Measurements from ENCODE around the gene USP48.

USP48 gene

DNA sequence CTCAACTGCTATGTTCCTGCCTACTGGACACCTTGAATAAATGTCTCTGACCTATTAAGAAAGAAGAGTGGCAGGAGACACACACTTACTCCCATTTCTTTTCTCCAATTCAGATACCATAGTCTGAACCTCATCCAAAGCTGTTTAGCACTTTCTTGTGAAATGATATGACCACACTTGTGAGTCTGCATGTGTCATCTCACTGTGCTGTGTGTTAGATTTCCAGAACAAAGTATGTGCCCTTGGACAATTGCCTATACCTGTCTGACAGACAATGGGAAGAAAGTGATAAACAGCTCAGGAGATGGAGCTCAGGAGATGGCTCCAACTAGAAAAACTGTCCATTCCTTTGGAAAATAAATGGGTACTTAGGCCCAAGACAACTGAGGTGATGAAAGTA, 48.4 kb downstream of the USP48 start:
- Histone ChIP-seq H3K4me1 (ENCODE audit: control insufficient read depth, insufficient read depth, low read length) (no peaks in the 10 kb centered on the region), H3K36me3 (ENCODE audit: insufficient read depth, low read length) (peaks cover 46% of the 10 kb centered on the region), H3K9me3 (replicated peaks; ENCODE audit: low read length) (no peaks in the 10 kb centered on the region), H3K9ac (ENCODE audit: low read depth, low read length) (no peak overlapping the region), H3K4me3 (ENCODE audit: low read length) (no peak overlapping the region), H3K27me3 (ENCODE audit: control insufficient read depth, insufficient read depth, low read length) (no peaks in the 10 kb centered on the region), H3K4me2 (ENCODE audit: low read length) (no peak overlapping the region)

DNA sequence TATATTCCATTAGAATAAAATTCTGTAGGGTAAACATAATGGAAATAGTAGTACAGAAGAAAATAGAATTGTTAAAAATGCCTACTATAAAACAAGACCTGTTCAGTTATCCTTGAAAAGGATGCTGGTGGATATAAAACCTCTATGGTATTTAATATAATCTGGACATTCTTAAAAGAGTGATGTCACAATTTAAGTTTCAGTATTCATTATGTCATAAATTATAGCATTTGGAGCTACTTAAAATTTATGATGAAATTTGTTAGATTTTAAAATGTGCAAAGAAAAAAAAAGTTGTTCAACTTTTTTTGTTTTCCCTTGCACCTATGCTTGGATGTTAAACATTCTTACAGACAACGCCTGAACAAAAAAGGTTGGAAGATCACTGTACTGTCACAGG, 50.3 kb downstream of the USP48 start:
- no peaks in the 10 kb centered on the region for H3K9me3 ChIP-seq (replicated peaks; ENCODE audit: low read length)
- peaks cover 53% of the 10 kb centered on the region for H3K36me3 ChIP-seq (ENCODE audit: insufficient read depth, low read length)
- no peak overlapping the region for H3K4me2 ChIP-seq (ENCODE audit: low read length)
- H3K9ac ChIP-seq (ENCODE audit: low read depth, low read length): no peak overlapping the region
- H3K4me1 ChIP-seq (ENCODE audit: control insufficient read depth, insufficient read depth, low read length): no peaks in the 10 kb centered on the region
- H3K27me3 ChIP-seq (ENCODE audit: control insufficient read depth, insufficient read depth, low read length): no peaks in the 10 kb centered on the region
- no peak overlapping the region for H3K4me3 ChIP-seq (ENCODE audit: low read length)

DNA sequence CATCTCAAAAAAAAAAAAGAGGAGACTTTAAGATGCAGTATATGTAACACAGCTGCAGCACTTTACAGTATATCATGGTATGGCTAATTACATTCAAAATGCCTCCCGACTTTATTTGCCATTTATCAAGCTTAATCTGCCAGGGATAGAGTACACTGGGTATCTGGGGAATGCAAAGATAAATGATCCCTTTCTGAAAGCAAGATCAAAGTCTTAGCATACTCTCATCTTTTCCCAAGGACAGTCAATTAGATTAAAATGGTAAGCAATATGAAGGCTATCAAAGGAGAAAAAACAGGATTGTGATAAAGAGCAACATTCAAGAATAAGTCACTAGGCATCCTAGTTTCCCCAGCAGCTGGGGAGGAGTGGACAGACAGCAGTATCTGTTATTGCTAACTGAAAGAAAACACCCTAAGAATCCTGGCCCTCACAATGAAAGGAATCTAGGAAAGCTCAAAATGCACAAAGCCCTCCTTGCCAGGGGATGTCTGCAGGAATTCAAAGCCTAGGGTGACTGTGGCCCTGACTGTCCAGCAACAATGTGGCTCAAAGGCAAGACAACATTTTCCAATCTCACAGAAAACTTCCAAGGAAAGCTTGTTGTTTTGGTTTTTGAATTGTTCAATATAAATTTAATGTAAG, 57.1 kb downstream of the USP48 start:
- Histone ChIP-seq H3K9me3 (replicated peaks; ENCODE audit: low read length) (no peaks in the 10 kb centered on the region), H3K9ac (ENCODE audit: low read depth, low read length) (no peak overlapping the region), H3K4me2 (ENCODE audit: low read length) (no peak overlapping the region), H3K4me3 (ENCODE audit: low read length) (no peak overlapping the region), H3K36me3 (ENCODE audit: insufficient read depth, low read length) (peaks cover 43% of the 10 kb centered on the region), H3K27me3 (ENCODE audit: control insufficient read depth, insufficient read depth, low read length) (no peaks in the 10 kb centered on the region), H3K4me1 (ENCODE audit: control insufficient read depth, insufficient read depth, low read length) (no peaks in the 10 kb centered on the region)

DNA sequence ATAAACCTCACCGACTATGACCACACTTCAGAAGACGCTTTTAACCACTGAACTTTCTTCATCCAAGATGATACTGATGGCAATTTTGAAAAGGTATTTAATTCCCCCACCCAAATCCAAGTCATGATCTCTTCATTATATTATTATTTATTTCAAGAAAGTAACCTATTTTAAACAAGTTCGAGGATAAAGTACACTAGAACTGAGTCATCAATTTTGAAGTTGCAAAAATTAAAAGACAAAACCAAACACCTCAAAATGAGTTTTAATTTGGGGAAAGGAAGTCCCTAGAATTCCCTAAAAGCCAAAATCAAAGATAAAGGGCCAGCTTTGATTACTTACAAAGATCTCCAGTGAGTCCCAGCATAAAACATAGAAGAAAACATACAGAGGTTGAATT, 58.4 kb downstream of the USP48 start:
- Histone ChIP-seq H3K36me3 (ENCODE audit: insufficient read depth, low read length) (peaks cover 46% of the 10 kb centered on the region), H3K9ac (ENCODE audit: low read depth, low read length) (no peak overlapping the region), H3K9me3 (replicated peaks; ENCODE audit: low read length) (no peaks in the 10 kb centered on the region), H3K27me3 (ENCODE audit: control insufficient read depth, insufficient read depth, low read length) (no peaks in the 10 kb centered on the region), H3K4me3 (ENCODE audit: low read length) (no peak overlapping the region), H3K4me1 (ENCODE audit: control insufficient read depth, insufficient read depth, low read length) (no peaks in the 10 kb centered on the region), H3K4me2 (ENCODE audit: low read length) (no peak overlapping the region)

DNA sequence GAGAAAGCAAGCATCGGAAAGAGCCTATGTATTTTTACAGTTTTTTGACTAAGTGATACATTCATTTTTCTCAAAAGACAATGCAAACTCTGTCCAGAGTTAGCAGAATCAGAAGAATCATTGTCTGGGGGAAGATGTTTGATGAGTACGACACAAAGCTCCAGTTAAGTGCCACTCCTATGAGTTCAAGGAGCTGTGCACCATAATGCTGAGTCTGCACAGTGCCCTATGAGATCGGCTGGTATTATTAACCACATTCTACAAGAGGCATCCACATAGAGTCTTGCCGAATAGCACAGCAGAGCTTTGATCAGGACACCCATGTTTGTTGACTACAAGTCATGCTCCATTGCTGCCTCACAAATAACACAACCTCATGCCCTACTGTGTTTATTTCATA, 58.9 kb downstream of the USP48 start:
- peaks cover 44% of the 10 kb centered on the region for H3K36me3 ChIP-seq (ENCODE audit: insufficient read depth, low read length)
- no peaks in the 10 kb centered on the region for H3K9me3 ChIP-seq (replicated peaks; ENCODE audit: low read length)
- H3K9ac ChIP-seq (ENCODE audit: low read depth, low read length): no peak overlapping the region
- H3K4me3 ChIP-seq (ENCODE audit: low read length): no peak overlapping the region
- no peaks in the 10 kb centered on the region for H3K27me3 ChIP-seq (ENCODE audit: control insufficient read depth, insufficient read depth, low read length)
- H3K4me2 ChIP-seq (ENCODE audit: low read length): no peak overlapping the region
- no peaks in the 10 kb centered on the region for H3K4me1 ChIP-seq (ENCODE audit: control insufficient read depth, insufficient read depth, low read length)

DNA sequence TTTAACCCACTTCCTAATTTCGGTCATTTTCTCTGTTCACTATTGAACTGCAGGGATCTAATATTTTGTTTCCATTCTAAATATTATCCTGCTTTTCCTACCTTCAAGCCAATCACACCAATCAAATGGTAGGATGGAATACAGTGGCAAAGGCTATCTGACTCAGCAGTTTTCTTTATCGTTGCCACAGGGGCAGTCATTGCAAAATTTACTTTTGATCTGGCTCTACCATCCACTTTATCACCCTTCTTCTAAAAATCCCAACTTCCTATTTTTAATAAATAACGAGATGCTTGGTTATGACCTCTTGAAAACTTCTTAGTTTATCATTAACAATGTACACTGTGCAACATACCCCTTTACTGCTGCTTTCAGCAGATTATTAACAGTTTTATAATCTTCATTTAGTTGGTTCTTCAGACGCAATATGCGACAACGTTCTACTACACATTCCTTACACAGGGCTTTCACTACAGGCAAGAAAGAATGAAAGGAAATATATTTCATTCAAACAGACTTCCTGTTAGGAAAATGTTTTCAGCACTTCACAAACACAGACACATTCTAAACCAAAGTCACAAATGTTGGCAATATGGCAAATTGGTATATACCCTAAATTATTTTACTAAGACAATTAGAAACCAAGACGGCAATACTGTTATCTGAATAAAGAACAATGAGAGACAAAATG, 61.5 kb downstream of the USP48 start:
- H3K36me3 ChIP-seq (ENCODE audit: insufficient read depth, low read length): peaks cover 40% of the 10 kb centered on the region
- no peak overlapping the region for H3K9ac ChIP-seq (ENCODE audit: low read depth, low read length)

DNA sequence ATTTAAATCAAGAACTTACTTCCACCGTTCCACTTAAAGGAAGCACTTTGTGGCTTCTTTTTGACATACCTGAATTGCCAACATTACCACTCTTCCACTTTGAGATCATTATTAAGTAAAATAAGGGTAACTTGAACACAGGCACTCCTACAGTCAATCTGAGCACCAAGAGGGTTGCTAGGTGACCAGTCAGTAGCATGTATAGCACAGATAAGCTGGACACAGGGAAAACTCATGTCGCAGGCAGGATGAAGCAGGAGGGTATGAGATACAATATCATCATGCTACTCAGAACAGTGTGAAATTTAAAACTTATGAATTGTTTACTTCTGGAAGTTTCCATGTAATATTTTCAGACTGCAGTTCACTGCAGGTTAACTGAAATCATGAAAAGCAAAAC, 66.8 kb downstream of the USP48 start:
- Histone ChIP-seq H3K36me3 (ENCODE audit: insufficient read depth, low read length) (peaks cover 46% of the 10 kb centered on the region), H3K4me2 (ENCODE audit: low read length) (no peak overlapping the region), H3K4me1 (ENCODE audit: control insufficient read depth, insufficient read depth, low read length) (no peaks in the 10 kb centered on the region), H3K27me3 (ENCODE audit: control insufficient read depth, insufficient read depth, low read length) (no peaks in the 10 kb centered on the region), H3K9ac (ENCODE audit: low read depth, low read length) (no peak overlapping the region), H3K4me3 (ENCODE audit: low read length) (no peak overlapping the region), H3K9me3 (replicated peaks; ENCODE audit: low read length) (no peaks in the 10 kb centered on the region)

More for the DNA sequence above, 61.5 kb downstream of the USP48 start:
- no peak overlapping the region for H3K4me2 ChIP-seq (ENCODE audit: low read length)
- no peaks in the 10 kb centered on the region for H3K4me1 ChIP-seq (ENCODE audit: control insufficient read depth, insufficient read depth, low read length)
- no peaks in the 10 kb centered on the region for H3K9me3 ChIP-seq (replicated peaks; ENCODE audit: low read length)
- H3K27me3 ChIP-seq (ENCODE audit: control insufficient read depth, insufficient read depth, low read length): no peaks in the 10 kb centered on the region
- H3K4me3 ChIP-seq (ENCODE audit: low read length): no peak overlapping the region

DNA sequence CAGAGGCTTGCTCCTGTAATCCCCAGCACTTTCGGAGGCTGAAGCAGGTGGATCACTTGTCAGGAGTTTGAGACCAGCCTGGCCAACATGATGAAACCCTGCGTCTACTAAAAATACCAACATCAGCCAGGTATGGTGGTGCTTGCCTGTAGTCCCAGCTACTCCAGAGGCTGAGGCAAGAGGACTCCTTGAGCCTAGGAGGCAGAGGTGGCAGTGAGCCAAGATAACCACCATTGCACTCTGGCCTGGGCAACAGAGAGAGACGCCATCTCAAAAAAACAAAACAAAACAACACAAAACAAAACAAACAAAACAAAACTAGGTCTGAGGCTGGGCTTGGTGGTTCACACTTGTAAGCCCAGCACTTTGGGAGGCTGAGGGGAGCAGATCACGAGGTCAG, 75.1 kb downstream of the USP48 start:
- H3K4me1 ChIP-seq (ENCODE audit: control insufficient read depth, insufficient read depth, low read length): peaks cover 33% of the 10 kb centered on the region
- peaks cover 32% of the 10 kb centered on the region for H3K36me3 ChIP-seq (ENCODE audit: insufficient read depth, low read length)
- H3K9me3 ChIP-seq (replicated peaks; ENCODE audit: low read length): no peaks in the 10 kb centered on the region
- no peak overlapping the region for H3K4me2 ChIP-seq (ENCODE audit: low read length)
- no peak overlapping the region for H3K4me3 ChIP-seq (ENCODE audit: low read length)
- no peaks in the 10 kb centered on the region for H3K27me3 ChIP-seq (ENCODE audit: control insufficient read depth, insufficient read depth, low read length)
- H3K9ac ChIP-seq (ENCODE audit: low read depth, low read length): no peak overlapping the region

DNA sequence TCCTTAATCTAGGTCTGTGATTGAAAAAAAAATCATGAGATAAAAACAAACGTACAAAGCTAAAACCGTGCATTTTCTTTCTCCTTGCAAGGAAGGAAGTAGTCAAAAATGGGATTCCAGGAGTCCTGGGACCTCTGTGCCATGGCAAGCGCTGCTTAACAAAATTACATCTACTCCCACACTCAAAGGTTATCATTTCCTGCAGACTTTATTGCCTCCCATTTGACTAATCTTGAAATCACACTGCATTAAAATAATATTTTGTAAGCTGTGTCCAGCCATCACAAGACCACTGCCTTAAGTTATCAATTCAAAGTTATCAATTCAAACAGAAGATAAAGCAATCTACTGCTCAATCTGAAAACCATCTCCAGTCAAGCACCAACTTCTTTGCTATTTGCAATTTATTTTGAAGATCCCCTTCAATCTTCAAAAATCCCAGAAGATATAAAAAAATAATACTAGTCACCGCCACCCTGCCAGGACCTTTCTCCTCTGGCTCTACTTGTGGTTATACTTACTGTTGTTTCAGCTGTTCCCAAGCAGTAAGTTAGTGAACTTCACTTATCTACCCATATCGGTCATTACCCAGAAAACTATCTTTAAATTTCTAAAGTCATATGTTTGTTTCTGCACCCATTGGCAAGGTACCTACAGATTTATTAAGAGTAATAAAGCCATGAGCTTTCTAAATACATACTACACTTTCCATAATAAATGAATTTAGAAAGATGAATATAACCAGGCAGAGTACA, 75.7 kb downstream of the USP48 start:
- Histone ChIP-seq H3K9me3 (replicated peaks; ENCODE audit: low read length) (no peaks in the 10 kb centered on the region), H3K36me3 (ENCODE audit: insufficient read depth, low read length) (peaks cover 38% of the 10 kb centered on the region), H3K9ac (ENCODE audit: low read depth, low read length) (no peak overlapping the region), H3K4me1 (ENCODE audit: control insufficient read depth, insufficient read depth, low read length) (peaks cover 33% of the 10 kb centered on the region), H3K27me3 (ENCODE audit: control insufficient read depth, insufficient read depth, low read length) (no peaks in the 10 kb centered on the region), H3K4me2 (ENCODE audit: low read length) (peak overlapping the region; percentile 20), H3K4me3 (ENCODE audit: low read length) (no peak overlapping the region)

DNA sequence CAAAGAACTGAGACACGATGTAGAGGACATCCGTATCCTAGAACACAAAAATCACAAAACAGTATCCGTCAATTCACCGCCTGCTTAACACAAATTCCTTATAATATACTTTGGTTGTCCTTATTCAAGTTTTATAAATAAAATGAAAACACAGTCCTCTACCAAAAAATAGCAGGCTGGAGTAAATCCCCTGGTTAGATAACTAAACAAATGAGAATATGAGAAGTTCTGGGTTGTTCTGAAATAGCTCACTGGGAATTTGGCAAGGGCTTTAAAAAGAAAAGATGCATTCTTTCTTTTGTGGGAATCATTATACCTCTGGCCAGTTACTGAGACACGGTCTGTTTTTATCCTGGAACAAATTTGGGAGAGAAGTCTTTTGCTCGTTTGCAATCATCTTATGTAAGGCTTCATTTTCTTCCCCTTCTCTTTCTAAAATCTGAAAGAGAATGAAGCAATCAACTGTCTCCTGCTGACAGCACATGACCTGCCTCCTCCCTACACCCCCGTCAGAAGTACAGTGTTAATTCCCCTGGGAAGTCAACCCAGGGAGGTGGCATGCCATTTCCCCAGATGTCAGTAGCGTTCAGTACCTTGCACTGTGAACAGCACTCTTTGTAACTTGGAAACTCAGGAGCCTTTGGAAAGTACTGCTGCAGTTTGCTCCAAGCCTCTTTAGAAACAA, 76.7 kb downstream of the USP48 start:
- Histone ChIP-seq H3K27me3 (ENCODE audit: control insufficient read depth, insufficient read depth, low read length) (no peaks in the 10 kb centered on the region), H3K4me3 (ENCODE audit: low read length) (no peak overlapping the region), H3K4me2 (ENCODE audit: low read length) (no peak overlapping the region), H3K4me1 (ENCODE audit: control insufficient read depth, insufficient read depth, low read length) (peaks cover 33% of the 10 kb centered on the region), H3K9me3 (replicated peaks; ENCODE audit: low read length) (no peaks in the 10 kb centered on the region), H3K9ac (ENCODE audit: low read depth, low read length) (no peak overlapping the region), H3K36me3 (ENCODE audit: insufficient read depth, low read length) (peaks cover 44% of the 10 kb centered on the region)

DNA sequence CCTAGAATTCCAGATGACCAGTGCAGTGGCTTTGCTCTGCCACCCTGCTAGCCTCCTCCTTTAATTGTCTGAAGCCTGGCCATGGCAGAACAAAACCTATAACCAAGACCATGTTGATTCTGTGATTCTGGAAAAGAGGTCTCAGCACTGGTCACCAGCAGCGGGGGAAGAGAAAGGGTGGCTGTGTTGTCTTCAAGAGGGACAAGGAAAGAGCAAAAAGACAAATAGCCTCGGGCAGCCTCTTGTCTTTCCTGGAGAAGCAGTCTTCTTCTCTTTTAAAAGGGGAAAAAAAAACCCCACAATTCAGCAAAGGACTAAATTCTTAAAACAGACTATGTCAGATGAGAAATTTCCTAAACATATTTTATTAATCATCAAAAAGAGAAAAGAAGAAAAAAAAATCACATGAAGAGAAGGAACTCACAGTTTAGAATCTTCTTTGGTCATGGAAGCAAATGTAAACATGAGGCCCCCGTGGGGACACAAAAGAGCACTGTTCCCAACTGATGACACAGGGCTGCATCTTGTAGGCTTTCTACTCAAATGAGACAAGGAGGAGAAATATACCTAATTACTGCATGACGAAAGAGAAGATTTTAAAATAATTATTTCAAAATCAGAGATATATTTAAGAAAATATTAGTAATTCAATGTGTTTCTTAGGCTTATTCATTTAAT, 77.5 kb downstream of the USP48 start:
- Histone ChIP-seq H3K36me3 (ENCODE audit: insufficient read depth, low read length) (peaks cover 49% of the 10 kb centered on the region), H3K4me3 (ENCODE audit: low read length) (no peak overlapping the region), H3K4me2 (ENCODE audit: low read length) (no peak overlapping the region), H3K4me1 (ENCODE audit: control insufficient read depth, insufficient read depth, low read length) (peaks cover 33% of the 10 kb centered on the region), H3K9ac (ENCODE audit: low read depth, low read length) (no peak overlapping the region), H3K9me3 (replicated peaks; ENCODE audit: low read length) (no peaks in the 10 kb centered on the region), H3K27me3 (ENCODE audit: control insufficient read depth, insufficient read depth, low read length) (no peaks in the 10 kb centered on the region)
